Testis (tissue), 3 donors: Measurements from ENCODE around the gene PAX8. TPM values are rescaled to one million over a fixed set of nuclear protein-coding genes. Genes with fewer than 3 reads are reported as not detected.

Experiments used
- DNase-seq: peaks from one replicate; pipeline ENCODE4 v3.0.0-alpha.2; 2019
- H3K27ac ChIP-seq, 2 donors: fragments of 200-600 bp; sonication (generic); one replicate each; pipeline ENCODE4 v1.5.1; 2019
- H3K27me3 ChIP-seq: fragments of 200-600 bp; sonication (generic); one replicate; pipeline ENCODE4 v1.5.1; 2019
- H3K36me3 ChIP-seq: fragments of 200-600 bp; sonication (generic); one replicate; pipeline ENCODE4 v1.5.1; 2017; ENCODE audit warnings: low read depth; ENCODE audit errors: missing control alignments
- H3K4me1 ChIP-seq: fragments of 200-600 bp; sonication (generic); one replicate; pipeline ENCODE4 v1.5.1; 2019
- H3K4me3 ChIP-seq, 2 donors: fragments of 200-600 bp; sonication (generic); one replicate each; pipeline ENCODE4 v1.5.1; 2017 to 2019
- H3K9me3 ChIP-seq: fragments of 200-600 bp; sonication (generic); one replicate; pipeline ENCODE4 v1.5.1; 2017
- CTCF ChIP-seq, 3 experiments: fragments of 450-650 bp in 2 of 3; fragments of 200-600 bp in 1 of 3; sonication (generic) in 1 of 3; IDR thresholded peaks; one replicate each; pipeline ENCODE4 v1.5.1; 2016 to 2019; ENCODE audit warnings: antibody characterized with exemption in 3 of 3, mild to moderate bottlenecking in 2 of 3, moderate library complexity in 1 of 3
- POLR2A ChIP-seq: fragments of 450-650 bp; IDR thresholded peaks from one replicate; pipeline ENCODE4 v1.6.1; 2017; ENCODE audit warnings: antibody characterized with exemption, mild to moderate bottlenecking, moderate library complexity
- whole genome bisulfite sequencing, 2 donors: methylation state at CpG; one replicate each; pipeline ENCODE4 v1.1.5; 2018; 5-methylcytosine and 5-hydroxymethylcytosine counted together
- intact Hi-C: fragments of 100-400 bp; cut with DNase I; formaldehyde crosslinking; loops from one replicate; pipeline ENCODE4 v1.15.1; 2023; ENCODE audit warnings: low total_unique reads
- polyA plus RNA-seq: library from polyadenylated mRNA; stranded (reverse); fragments of 350-450 nt; fragmentation: Illumina TruSeq; extraction: RNeasy Lipid Tissue Mini Kit (QIAGEN cat#74804); gene quantifications from one replicate; pipeline ENCODE4 v1.2.3, GENCODE V29; 2014; ENCODE audit warnings: low read depth, low replicate concordance; ENCODE audit not compliant: insufficient read depth
- total RNA-seq, 2 donors: library from RNA; depleted of rRNA; stranded (reverse); fragments of >200 nt; gene quantifications; one replicate each; pipeline ENCODE4 v1.2.3, GENCODE V29; 2016

The PAX8 gene
- total and polyA plus RNA-seq, 3 donors from 2014 or later = 4.7 to 22.3 (median 5.4) TPM

- TF ChIP-seq POLR2A = no peak
- no peak for TF ChIP-seq CTCF (IDR thresholded peaks at IDR 0.05)
Measured at GRCh38 chr2:113230531-113230930, 48.2 kb downstream of the PAX8 start.

GRCh38 chr2:113229795-113230194 lies 48.9 kb downstream of the PAX8 start:
- Histone ChIP-seq H3K9me3 (no peaks in the 10 kb centered on the region), H3K36me3 (no peaks in the 10 kb centered on the region), H3K4me3 (no peak overlapping the region), H3K27me3 (no peaks in the 10 kb centered on the region), H3K4me1 (peaks cover 4% of the 10 kb centered on the region), H3K27ac (no peak overlapping the region)
- no peak for TF ChIP-seq CTCF (IDR thresholded peaks at IDR 0.05)
- TF ChIP-seq POLR2A = no peak
- intact Hi-C loops = no loop called here
- no peak for DNase-seq
- WGBS, 2 donors = 81 to 92% methylated on average over 3 of the region's 3 CpGs

More at GRCh38 chr2:113230531-113230930, 48.2 kb downstream of the PAX8 start:
- DNase-seq = no peak
- WGBS, 2 donors = 76 to 81% methylated on average over 6 of the region's 6 CpGs
- Histone ChIP-seq H3K27ac (no peak overlapping the region), H3K4me3 (no peak overlapping the region), H3K36me3 (no peaks in the 10 kb centered on the region), H3K27me3 (no peaks in the 10 kb centered on the region), H3K9me3 (no peaks in the 10 kb centered on the region), H3K4me1 (peaks cover 4% of the 10 kb centered on the region)
- intact Hi-C loops = no loop called here

GRCh38 chr2:113228991-113229716 lies 49.6 kb downstream of the PAX8 start:
- Histone ChIP-seq H3K27ac (no peak overlapping the region), H3K36me3 (no peaks in the 10 kb centered on the region), H3K9me3 (no peaks in the 10 kb centered on the region), H3K4me3 (no peak overlapping the region), H3K27me3 (no peaks in the 10 kb centered on the region), H3K4me1 (peaks cover 3% of the 10 kb centered on the region)
- intact Hi-C loops = no loop called here
- no peak for TF ChIP-seq CTCF (IDR thresholded peaks at IDR 0.05)
- no peak for DNase-seq
- WGBS, 2 donors = 61 to 66% methylated on average over 3 of the region's 3 CpGs

- Histone ChIP-seq H3K27ac (no peak overlapping the region), H3K36me3 (no peaks in the 10 kb centered on the region), H3K4me1 (no peaks in the 10 kb centered on the region), H3K27me3 (no peaks in the 10 kb centered on the region), H3K4me3 (no peak overlapping the region), H3K9me3 (no peaks in the 10 kb centered on the region)
- DNase-seq = no peak
- WGBS, 2 donors = 85 to 86% methylated on average over 1 of the region's 1 CpG
- intact Hi-C loops = no loop called here
- TF ChIP-seq CTCF (IDR thresholded peaks at IDR 0.05) = no peak
- no peak for TF ChIP-seq POLR2A
Measured at GRCh38 chr2:113228351-113228750, 50.4 kb downstream of the PAX8 start.

- no peaks in the 10 kb centered on the region for H3K4me1 ChIP-seq
- 93 to 96% methylated on average over 3 of the region's 3 CpGs for WGBS, 2 donors
- no peaks in the 10 kb centered on the region for H3K27me3 ChIP-seq
- no peaks in the 10 kb centered on the region for H3K36me3 ChIP-seq
- intact Hi-C loops = no loop called here
- no peak overlapping the region for H3K4me3 ChIP-seq
- no peaks in the 10 kb centered on the region for H3K9me3 ChIP-seq
- no peak overlapping the region for H3K27ac ChIP-seq
- TF ChIP-seq POLR2A = no peak
- TF ChIP-seq CTCF (IDR thresholded peaks at IDR 0.05) = no peak
- DNase-seq = no peak
Measured at GRCh38 chr2:113227698-113228097, 51.0 kb downstream of the PAX8 start.
